Panc1 (cell line): ENCODE measurements around the gene BCAN. TPM values are rescaled to one million over a fixed set of nuclear protein-coding genes. Genes with fewer than 3 reads are reported as not detected.

Experiments
- ATAC-seq: fragments of 200-7000 bp; cut with Tn5 transposase; 2 replicates; pipeline ENCODE4 v1.9.1; 2020; ENCODE audit warnings: mild to moderate bottlenecking, moderate library complexity
- BruUV-seq: library from RNA; stranded (reverse); fragments of 400-500 nt; replicated peaks from 2 replicates; lab custom pipeline; 2021; lab: Mats Ljungman, UMichigan
- CTCF ChIA-PET: fragments of 300-600 bp; sonication (Branson Sonifier 250); formaldehyde crosslinking; loops from one replicate; lab custom pipeline; 2022; ENCODE audit warnings: antibody characterized with exemption; lab: Charles Lee
- POLR2A ChIA-PET: fragments of 300-600 bp; sonication (Branson Sonifier 250); formaldehyde crosslinking; loops from one replicate; lab custom pipeline; 2022; ENCODE audit warnings: antibody characterized with exemption; lab: Charles Lee
- DNase-seq: peaks from one replicate; pipeline ENCODE4 v3.0.0-alpha.2; 2010; ENCODE audit warnings: low read depth, low spot score
- H3K27ac ChIP-seq: 2 replicates; pipeline ENCODE4 v1.5.1; 2011; ENCODE audit warnings: mild to moderate bottlenecking, low read length, inconsistent platforms
- H3K27me3 ChIP-seq: fragments of 200-500 bp; sonication (Bioruptor generic); 2 replicates; pipeline ENCODE4 v1.6.0; 2014; ENCODE audit warnings: low read length, inconsistent platforms; ENCODE audit not compliant: control insufficient read depth, insufficient read depth
- H3K36me3 ChIP-seq: fragments of 200-500 bp; sonication (Bioruptor generic); 2 replicates; pipeline ENCODE4 v1.5.1; 2014; ENCODE audit warnings: inconsistent platforms, mild to moderate bottlenecking, low read length, moderate library complexity; ENCODE audit not compliant: control insufficient read depth, insufficient read depth
- H3K4me1 ChIP-seq: 2 replicates; pipeline ENCODE4 v1.5.1; 2011; ENCODE audit warnings: inconsistent platforms, mild to moderate bottlenecking, low read length, moderate library complexity; ENCODE audit not compliant: control insufficient read depth, insufficient read depth
- H3K4me3 ChIP-seq, 2 experiments: 2 replicates each; pipeline ENCODE4 v1.5.1; 2011 to 2012; ENCODE audit warnings: low read depth in 2 of 2, low read length in 2 of 2, mild to moderate bottlenecking in 2 of 2, inconsistent platforms in 1 of 2, moderate library complexity in 1 of 2
- H3K9me3 ChIP-seq: fragments of 200-500 bp; sonication (Bioruptor generic); 2 replicates; pipeline ENCODE4 v1.5.1; 2014; ENCODE audit warnings: low read depth, mild to moderate bottlenecking, inconsistent platforms, low read length, moderate library complexity; ENCODE audit not compliant: control insufficient read depth, insufficient read depth
- CTCF ChIP-seq: fragments of 450-650 bp; IDR thresholded peaks from 2 replicates; pipeline ENCODE4 v1.5.1; 2017; ENCODE audit warnings: mild to moderate bottlenecking
- in situ Hi-C: cut with HindIII; loops from 2 replicates; pipeline ENCODE4 v1.10.0; 2016; ENCODE audit warnings: low sequenced_read_pairs, low pct_unique_long_range_greater_than_20kb
- intact Hi-C: fragments of 100-400 bp; cut with micrococcal nuclease; formaldehyde crosslinking; loops from one replicate; pipeline ENCODE4 v1.10.0; 2022; ENCODE audit not compliant: unreplicated experiment
- total RNA-seq: library from RNA; stranded (reverse); gene quantifications from one replicate; pipeline ENCODE4 v1.2.1, GENCODE V29; 2021; ENCODE audit not compliant: unreplicated experiment

BCAN gene
- total RNA-seq, 1 experiment from 2014 or later = 0.57 TPM

GRCh38 chr1:156709031-156709430, 67.1 kb downstream of the BCAN start:
- intact Hi-C loops (no loop called here), in situ Hi-C loops (no loop called here)
- H3K4me1 ChIP-seq = peaks cover 66% of the 10 kb centered on the region
- DNase-seq = no peak
- CTCF ChIA-PET = interaction anchor here (0.9 kb wide), 1 partner anchor 20 kb away, joined by 7 read pairs; no protein-coding TSS in a partner anchor
- H3K27me3 ChIP-seq = no peaks in the 10 kb centered on the region
- BruUV-seq = no TSS peak
- H3K4me3 ChIP-seq = no peak overlapping the region
- no peaks in the 10 kb centered on the region; the same call in 1 of the 2 replicates for H3K36me3 ChIP-seq
- no peak for ATAC-seq
- POLR2A ChIA-PET = interaction anchor here (0.7 kb wide), 1 partner anchor 27 kb away, joined by 3 read pairs; no protein-coding TSS in a partner anchor
- H3K9me3 ChIP-seq = no peaks in the 10 kb centered on the region
- H3K27ac ChIP-seq = peak overlapping the region; percentile 93
- no peak for TF ChIP-seq CTCF

Other genes with a start within 250 kb of the BCAN start
- 30.9 TPM for gene MEF2D, start 141.3 kb upstream of the BCAN start, total RNA-seq
- 25.6 TPM for gene IQGAP3, start 69.6 kb upstream of the BCAN start, total RNA-seq
- not detected for gene TTC24, start 62.4 kb upstream of the BCAN start, total RNA-seq
- 211 TPM for gene NAXE, start 50.3 kb upstream of the BCAN start, total RNA-seq
- gene GPATCH4, start 40.6 kb upstream of the BCAN start, total RNA-seq = 44.4 TPM
- 0.21 TPM for gene HAPLN2, start 22.7 kb upstream of the BCAN start, total RNA-seq
- gene NES, start 35.3 kb downstream of the BCAN start, total RNA-seq = 56.3 TPM
- gene CRABP2, start 63.5 kb downstream of the BCAN start, total RNA-seq = 1,115 TPM
- gene METTL25B, start 86.4 kb downstream of the BCAN start, total RNA-seq = 32.8 TPM
- gene ISG20L2, start 86.6 kb downstream of the BCAN start, total RNA-seq = 40.6 TPM
- 80.4 TPM for gene MRPL24, start 99.0 kb downstream of the BCAN start, total RNA-seq
- gene HDGF, start 109.6 kb downstream of the BCAN start, total RNA-seq = 325 TPM
- 78.5 TPM for gene PRCC, start 125.4 kb downstream of the BCAN start, total RNA-seq
- gene SH2D2A, start 174.7 kb downstream of the BCAN start, total RNA-seq = 0.69 TPM
- not detected for gene INSRR, start 217.0 kb downstream of the BCAN start, total RNA-seq
- gene NTRK1, start 218.7 kb downstream of the BCAN start, total RNA-seq = 0.21 TPM